H9 (cell line): ENCODE results near the gene SLC1A7. TPM values are rescaled to one million over a fixed set of nuclear protein-coding genes. Genes with fewer than 3 reads are reported as not detected.

ENCODE experiments used
- DNase-seq: peaks from one replicate; pipeline ENCODE4 v3.0.0-alpha.2; 2017
- H2AFZ ChIP-seq: one replicate; pipeline ENCODE4 v1.6.1; 2013; ENCODE audit warnings: mild to moderate bottlenecking, low read length, control low read depth, moderate library complexity
- H2AK5ac ChIP-seq: 2 replicates; pipeline ENCODE4 v1.6.1; 2013; ENCODE audit warnings: low read length, control low read depth, mixed read lengths; ENCODE audit not compliant: insufficient read length
- H2BK120ac ChIP-seq: one replicate; pipeline ENCODE4 v1.6.1; 2013; ENCODE audit warnings: low read depth, mild to moderate bottlenecking, low read length, control low read depth, inconsistent platforms; ENCODE audit not compliant: poor library complexity, severe bottlenecking
- H2BK12ac ChIP-seq: 2 replicates; pipeline ENCODE4 v1.6.1; 2013; ENCODE audit warnings: low read length, control low read depth, mixed read lengths, low read depth; ENCODE audit not compliant: insufficient read length
- H2BK15ac ChIP-seq: 2 replicates; pipeline ENCODE4 v1.6.1; 2013; ENCODE audit warnings: low read depth, low read length, control low read depth
- H2BK20ac ChIP-seq: one replicate; pipeline ENCODE4 v1.6.1; 2013; ENCODE audit warnings: low read depth, mild to moderate bottlenecking, low read length, control low read depth, inconsistent platforms; ENCODE audit not compliant: poor library complexity, severe bottlenecking
- H2BK5ac ChIP-seq: 2 replicates; pipeline ENCODE4 v1.6.1; 2013; ENCODE audit warnings: low read length, control low read depth, mixed read lengths; ENCODE audit not compliant: insufficient read length
- H3K14ac ChIP-seq: 2 replicates; pipeline ENCODE4 v1.6.1; 2013; ENCODE audit warnings: low read length, control low read depth; ENCODE audit not compliant: insufficient read depth
- H3K18ac ChIP-seq: 2 replicates; pipeline ENCODE4 v1.6.1; 2013; ENCODE audit warnings: low read depth, mild to moderate bottlenecking, mixed read lengths, low read length, control low read depth; ENCODE audit not compliant: insufficient read length
- H3K23ac ChIP-seq: 2 replicates; pipeline ENCODE4 v1.6.1; 2013; ENCODE audit warnings: low read length, control low read depth, mixed read lengths, low read depth; ENCODE audit not compliant: insufficient read length
- H3K23me2 ChIP-seq: 2 replicates; pipeline ENCODE4 v1.6.1; 2013; ENCODE audit warnings: low read depth, mild to moderate bottlenecking, mixed read lengths, low read length, control low read depth; ENCODE audit not compliant: insufficient read length, poor library complexity, severe bottlenecking
- H3K27ac ChIP-seq: 2 replicates; pipeline ENCODE4 v1.5.1; 2013; ENCODE audit warnings: low read length, control low read depth, mixed read lengths, low read depth; ENCODE audit not compliant: insufficient read length
- H3K27me3 ChIP-seq: 2 replicates; pipeline ENCODE4 v1.6.1; 2013; ENCODE audit warnings: low read length, control low read depth, inconsistent platforms; ENCODE audit not compliant: insufficient read depth
- H3K4ac ChIP-seq: 2 replicates; pipeline ENCODE4 v1.6.1; 2013; ENCODE audit warnings: low read depth, mild to moderate bottlenecking, control low read depth, inconsistent platforms, low read length, moderate library complexity
- H3K4me1 ChIP-seq: 2 replicates; pipeline ENCODE4 v1.6.1; 2013; ENCODE audit warnings: low read length, control low read depth, inconsistent platforms; ENCODE audit not compliant: insufficient read depth
- H3K4me2 ChIP-seq: 2 replicates; pipeline ENCODE4 v1.6.1; 2013; ENCODE audit warnings: low read length, control low read depth, mixed read lengths; ENCODE audit not compliant: insufficient read length, insufficient read depth
- H3K56ac ChIP-seq: 2 replicates; pipeline ENCODE4 v1.6.1; 2013; ENCODE audit warnings: low read depth, mild to moderate bottlenecking, mixed read lengths, low read length, control low read depth; ENCODE audit not compliant: insufficient read length
- H3K79me1 ChIP-seq: 2 replicates; pipeline ENCODE4 v1.6.1; 2013; ENCODE audit warnings: low read depth, mild to moderate bottlenecking, moderate library complexity, low read length, control low read depth, inconsistent platforms; ENCODE audit not compliant: insufficient read depth, poor library complexity, severe bottlenecking
- H3K79me2 ChIP-seq: 2 replicates; pipeline ENCODE4 v1.6.1; 2013; ENCODE audit warnings: low read length, control low read depth, inconsistent platforms; ENCODE audit not compliant: insufficient read depth
- H3K9ac ChIP-seq: 2 replicates; pipeline ENCODE4 v1.6.1; 2013; ENCODE audit warnings: low read length, control low read depth, mixed read lengths; ENCODE audit not compliant: insufficient read length; ENCODE audit errors: extremely low read depth
- H3K9me3 ChIP-seq: one replicate; pipeline ENCODE4 v1.6.1; 2013; ENCODE audit warnings: low read depth, low read length, inconsistent platforms; ENCODE audit not compliant: control insufficient read depth
- H3T11ph ChIP-seq: one replicate; pipeline ENCODE4 v1.6.1; 2013; ENCODE audit warnings: mild to moderate bottlenecking, low read length, control low read depth, inconsistent platforms
- H4K20me1 ChIP-seq: one replicate; pipeline ENCODE4 v1.6.1; 2013; ENCODE audit not compliant: control insufficient read depth, insufficient read length, insufficient read depth
- H4K5ac ChIP-seq: 2 replicates; pipeline ENCODE4 v1.6.1; 2013; ENCODE audit warnings: low read depth, mild to moderate bottlenecking, mixed read lengths, low read length, control low read depth; ENCODE audit not compliant: insufficient read length
- H4K8ac ChIP-seq: replicated peaks from 2 replicates; pipeline ENCODE4 v1.6.1; 2013; ENCODE audit warnings: low read length, control low read depth, mixed read lengths, low read depth; ENCODE audit not compliant: insufficient read length
- H4K91ac ChIP-seq: 2 replicates; pipeline ENCODE4 v1.6.1; 2013; ENCODE audit warnings: low read depth, mild to moderate bottlenecking, moderate library complexity, mixed read lengths, low read length, control low read depth; ENCODE audit not compliant: insufficient read length
- H3K27ac Mint-ChIP-seq, 3 experiments: 2 replicates in 2 of 3; 3 replicates in 1 of 3; pipeline ENCODE4 v1.8.0; 2020 to 2021; ENCODE audit warnings: mixed read lengths in 3 of 3, mild to moderate bottlenecking in 1 of 3, moderate library complexity in 1 of 3
- H3K27me3 Mint-ChIP-seq: 2 replicates; pipeline ENCODE4 v1.8.0; 2021; ENCODE audit warnings: low read depth, mild to moderate bottlenecking, moderate library complexity, mixed read lengths
- H3K36me3 Mint-ChIP-seq, 3 experiments: 2 replicates in 2 of 3; 3 replicates in 1 of 3; pipeline ENCODE4 v1.8.0; 2020 to 2021; ENCODE audit warnings: low read depth in 3 of 3, mixed read lengths in 3 of 3; ENCODE audit not compliant: insufficient read depth in 1 of 3
- H3K4me1 Mint-ChIP-seq, 2 experiments: 2 replicates each; pipeline ENCODE4 v1.8.0; 2020; ENCODE audit warnings: mixed read lengths in 2 of 2
- H3K4me3 Mint-ChIP-seq, 2 experiments: 2 replicates in 1 of 2; 3 replicates in 1 of 2; pipeline ENCODE4 v1.8.0; 2020 to 2021; ENCODE audit warnings: mild to moderate bottlenecking in 2 of 2, mixed read lengths in 2 of 2, moderate library complexity in 1 of 2
- H3K9me3 Mint-ChIP-seq, 2 experiments: 2 replicates in 1 of 2; 3 replicates in 1 of 2; pipeline ENCODE4 v1.8.0; 2020; ENCODE audit warnings: mild to moderate bottlenecking in 2 of 2, mixed read lengths in 2 of 2, moderate library complexity in 1 of 2
- CTCF ChIP-seq: fragments of 200-600 bp; sonication (generic); conservative IDR thresholded peaks from 3 replicates; pipeline ENCODE4 v1.8.0; 2021; ENCODE audit warnings: antibody characterized with exemption, mild to moderate bottlenecking
- WGBS: extraction: QIAGEN DNeasy Blood & Tissue Kit; methylation state at CpG from one replicate; pipeline ENCODE4 v1.1.7; 2013; ENCODE audit warnings: missing lambda C conversion rate, low lambda C conversion rate, mixed read lengths; ENCODE audit not compliant: insufficient read length; ENCODE audit errors: extremely low coverage; 5-methylcytosine and 5-hydroxymethylcytosine counted together
- total RNA-seq: library from RNA; stranded (reverse); gene quantifications from 2 replicates; pipeline ENCODE4 v1.2.1, GENCODE V29; 2021

The SLC1A7 gene
- total RNA-seq, 1 experiment from 2014 or later = not detected

GRCh38 chr1:53089478-53090226 lies 52.8 kb downstream of the SLC1A7 start:
- Histone ChIP-seq H2BK12ac (no peak overlapping the region), H4K8ac (no peak overlapping the region), H2BK20ac (no peak overlapping the region), H3K79me2 (no peaks in the 10 kb centered on the region), H4K5ac (no peak overlapping the region), H4K20me1 (no peaks in the 10 kb centered on the region), H2AFZ (no peak overlapping the region), H2AK5ac (no peak overlapping the region), H3K4me2 (no peak overlapping the region), H3K4ac (no peak overlapping the region), H3K9ac (no peak overlapping the region), H3K23ac (no peak overlapping the region), H3K23me2 (no peaks in the 10 kb centered on the region), H3K56ac (no peak overlapping the region), H2BK15ac (no peak overlapping the region), H4K91ac (no peak overlapping the region), H3K9me3 (no peaks in the 10 kb centered on the region), H3K27ac (no peak overlapping the region), H3T11ph (no peak overlapping the region), H3K27me3 (no peaks in the 10 kb centered on the region), H3K14ac (no peak overlapping the region; the same call in 1 of the 2 replicates), H3K4me1 (no peaks in the 10 kb centered on the region), H3K79me1 (no peaks in the 10 kb centered on the region), H2BK5ac (no peak overlapping the region), H3K18ac (no peak overlapping the region), H2BK120ac (no peak overlapping the region)
- Mint-ChIP-seq H3K36me3 (no peaks in the 10 kb centered on the region), H3K4me3 (no peak overlapping the region), H3K27ac (no peak overlapping the region), H3K27me3 (peaks cover 5% of the 10 kb centered on the region), H3K9me3 (no peaks in the 10 kb centered on the region), H3K4me1 (peaks cover 4% of the 10 kb centered on the region in 2 experiments; a peak in 3 of 4 replicates)
- WGBS = no CpG with 5 or more reads among the region's 11 CpGs
- no peak for DNase-seq
- no peak for TF ChIP-seq CTCF
